ENCODE measurements around the gene RGPD5. TPM values are rescaled to one million over a fixed set of nuclear protein-coding genes. Genes with fewer than 3 reads are reported as not detected.
"Not testable (repeated sequence)": the region's sequence is repeated elsewhere in the genome, so short reads cannot be mapped to it uniquely, and the experiment has no call there.

RGPD5 gene
- total and polyA plus RNA-seq, 2 of the 8 experiments (the other 6 are each of a cell fraction or from before 2014, with no cell fraction given): 2.9 to 26.1 TPM

DNA sequence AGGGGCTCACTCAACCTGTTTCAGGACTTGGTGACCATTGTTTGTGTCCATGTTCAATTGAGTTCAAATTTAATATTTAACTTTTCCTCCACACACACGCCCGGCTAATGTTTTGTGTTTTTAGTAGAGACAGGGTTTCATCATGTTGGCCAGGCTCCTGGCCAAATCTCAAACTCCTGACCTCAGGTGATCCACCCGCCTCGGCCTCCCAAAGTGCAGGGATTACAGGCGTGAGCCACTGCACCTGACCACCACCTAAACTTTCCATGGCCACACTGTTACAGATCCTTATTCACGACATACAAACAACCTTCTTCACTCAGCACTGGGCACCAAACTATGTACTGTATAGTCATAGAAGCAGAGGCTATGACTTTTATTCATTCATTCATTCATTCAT lies 100.0 kb downstream of the RGPD5 start:
- H3K9ac ChIP-seq (replicated peaks in 1 of 4; ENCODE audit: extremely low read depth in 1 of 4, low read depth in 3 of 4, low read length in 3 of 4); H3K79me1 ChIP-seq (ENCODE audit: low read depth, low read length); H3K79me2 ChIP-seq (ENCODE audit: control insufficient read depth in 1 of 2, insufficient read depth in 2 of 2, low read length in 2 of 2); H4K20me1 ChIP-seq (replicated peaks in 1 of 2; ENCODE audit: control insufficient read depth in 1 of 2, insufficient read depth in 2 of 2, low read length in 2 of 2); H3K36me3 ChIP-seq (ENCODE audit: control insufficient read depth in 2 of 4, insufficient read depth in 4 of 4, low read length in 3 of 4); FAIRE-seq; H2AK5ac ChIP-seq (ENCODE audit: low read depth, low read length); H3K4me1 ChIP-seq (replicated peaks in 1 of 4; ENCODE audit: control insufficient read depth in 3 of 4, insufficient read depth in 4 of 4, low read length in 3 of 4); H3K23ac ChIP-seq (ENCODE audit: insufficient read length); DNase-seq (ENCODE audit: low read depth in 1 of 2, low spot score in 2 of 2); H3K23me2 ChIP-seq (ENCODE audit: low read depth, low read length); H2BK5ac ChIP-seq (ENCODE audit: low read depth, low read length); H4K91ac ChIP-seq (replicated peaks; ENCODE audit: insufficient read length, low read length); H3K27me3 ChIP-seq (replicated peaks in 1 of 4; ENCODE audit: control insufficient read depth in 3 of 4, extremely low read depth in 1 of 4, insufficient read depth in 3 of 4, low read length in 3 of 4); H3K14ac ChIP-seq (ENCODE audit: insufficient read length); H2BK20ac ChIP-seq (ENCODE audit: low read length); H3K27ac ChIP-seq (ENCODE audit: low read depth, low read length); H3K4me2 ChIP-seq (ENCODE audit: insufficient read depth in 1 of 2, low read depth in 2 of 2, low read length in 2 of 2); H3K4ac ChIP-seq (replicated peaks; ENCODE audit: insufficient read length, low read depth, low read length); H3K4me3 ChIP-seq (ENCODE audit: extremely low read depth in 1 of 4, insufficient read depth in 2 of 4, low read depth in 3 of 4, low read length in 4 of 4); H2BK120ac ChIP-seq (replicated peaks; ENCODE audit: low read depth, low read length); H2BK15ac ChIP-seq (ENCODE audit: low read length); H3K9me3 ChIP-seq (ENCODE audit: insufficient read depth in 2 of 2, low read depth in 1 of 2, low read length in 1 of 2); H2AFZ ChIP-seq (ENCODE audit: low read length); H3K56ac ChIP-seq (replicated peaks; ENCODE audit: insufficient read length, low read depth, low read length); CTCF ChIA-PET (ENCODE audit: partially characterized antibody); POLR2A ChIA-PET (ENCODE audit: partially characterized antibody); H4K8ac ChIP-seq (ENCODE audit: extremely low read depth, insufficient read depth, low read length); H2BK12ac ChIP-seq (ENCODE audit: low read depth, low read length); H3K18ac ChIP-seq (ENCODE audit: extremely low read depth, low read length); H4K5ac ChIP-seq (ENCODE audit: insufficient read length, low read depth, low read length): not testable (repeated sequence)
- no CpG with 5 or more reads among the region's 6 CpGs for WGBS, 2 experiments (ENCODE audit: extremely low coverage in 1 of 2, insufficient coverage in 1 of 2, insufficient read length in 1 of 2, insufficient replicate concordance in 2 of 2, low coverage in 1 of 2, low lambda C conversion rate in 2 of 2, missing lambda C conversion rate in 1 of 2)

DNA sequence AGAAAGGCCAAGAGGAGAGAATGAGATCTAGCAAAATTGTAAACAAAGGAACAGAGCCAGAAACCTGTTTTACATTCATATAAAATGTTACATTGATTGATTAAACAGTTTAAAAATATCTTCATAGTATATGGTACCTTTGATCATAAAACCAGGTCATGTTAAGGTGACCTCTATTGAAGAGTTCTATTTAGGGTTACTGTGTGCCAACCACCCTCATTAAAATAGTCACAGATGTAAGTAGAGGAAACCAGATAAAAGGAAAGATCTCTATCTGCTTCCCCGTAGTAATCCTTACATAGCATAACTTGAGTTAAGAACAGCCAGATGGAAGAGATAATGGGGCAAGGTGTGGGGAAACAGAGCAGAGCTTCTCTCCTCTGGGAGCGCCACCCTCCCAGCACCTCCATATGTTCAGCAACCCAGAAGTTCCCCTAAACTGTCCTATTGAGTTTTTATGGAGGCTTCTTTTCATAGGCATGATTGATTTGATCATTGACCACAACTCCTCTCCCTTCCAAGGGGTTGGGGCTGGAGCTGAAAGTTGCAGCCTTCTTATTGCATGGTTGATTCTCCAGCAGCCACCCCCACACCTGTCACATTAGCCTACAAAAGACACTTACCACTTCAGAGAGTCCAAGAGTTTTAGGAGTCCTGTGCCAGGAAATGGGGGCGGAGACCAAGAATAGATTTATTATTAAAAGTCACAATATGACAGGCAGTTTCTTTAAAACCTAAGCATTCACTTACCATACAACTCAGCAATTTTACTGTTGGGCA lies 101.2 kb downstream of the RGPD5 start:
- H3K14ac ChIP-seq (ENCODE audit: insufficient read length); H2BK20ac ChIP-seq (ENCODE audit: low read length); H3K36me3 ChIP-seq (ENCODE audit: control insufficient read depth in 2 of 4, insufficient read depth in 4 of 4, low read length in 3 of 4); H3K4ac ChIP-seq (replicated peaks; ENCODE audit: insufficient read length, low read depth, low read length); H3K9ac ChIP-seq (replicated peaks in 1 of 4; ENCODE audit: extremely low read depth in 1 of 4, low read depth in 3 of 4, low read length in 3 of 4); H3K4me2 ChIP-seq (ENCODE audit: insufficient read depth in 1 of 2, low read depth in 2 of 2, low read length in 2 of 2); H3K4me3 ChIP-seq (ENCODE audit: extremely low read depth in 1 of 4, insufficient read depth in 2 of 4, low read depth in 3 of 4, low read length in 4 of 4); DNase-seq (ENCODE audit: low read depth in 1 of 2, low spot score in 2 of 2); H2BK120ac ChIP-seq (replicated peaks; ENCODE audit: low read depth, low read length); H3K79me1 ChIP-seq (ENCODE audit: low read depth, low read length); H4K5ac ChIP-seq (ENCODE audit: insufficient read length, low read depth, low read length); H3K23ac ChIP-seq (ENCODE audit: insufficient read length); H2BK5ac ChIP-seq (ENCODE audit: low read depth, low read length); FAIRE-seq; H3K18ac ChIP-seq (ENCODE audit: extremely low read depth, low read length); H3K79me2 ChIP-seq (ENCODE audit: control insufficient read depth in 1 of 2, insufficient read depth in 2 of 2, low read length in 2 of 2); H2BK12ac ChIP-seq (ENCODE audit: low read depth, low read length); H3K23me2 ChIP-seq (ENCODE audit: low read depth, low read length); H2AFZ ChIP-seq (ENCODE audit: low read length); H3K56ac ChIP-seq (replicated peaks; ENCODE audit: insufficient read length, low read depth, low read length); H4K8ac ChIP-seq (ENCODE audit: extremely low read depth, insufficient read depth, low read length); H4K20me1 ChIP-seq (replicated peaks in 1 of 2; ENCODE audit: control insufficient read depth in 1 of 2, insufficient read depth in 2 of 2, low read length in 2 of 2); H3K27me3 ChIP-seq (replicated peaks in 1 of 4; ENCODE audit: control insufficient read depth in 3 of 4, extremely low read depth in 1 of 4, insufficient read depth in 3 of 4, low read length in 3 of 4); H4K91ac ChIP-seq (replicated peaks; ENCODE audit: insufficient read length, low read length); POLR2A ChIA-PET (ENCODE audit: partially characterized antibody); CTCF ChIA-PET (ENCODE audit: partially characterized antibody); H2AK5ac ChIP-seq (ENCODE audit: low read depth, low read length); H3K27ac ChIP-seq (ENCODE audit: low read depth, low read length); H3K4me1 ChIP-seq (replicated peaks in 1 of 4; ENCODE audit: control insufficient read depth in 3 of 4, insufficient read depth in 4 of 4, low read length in 3 of 4); H2BK15ac ChIP-seq (ENCODE audit: low read length); H3K9me3 ChIP-seq (ENCODE audit: insufficient read depth in 2 of 2, low read depth in 1 of 2, low read length in 1 of 2): not testable (repeated sequence)
- no CpG with 5 or more reads among the region's 3 CpGs for WGBS, 2 experiments (ENCODE audit: extremely low coverage in 1 of 2, insufficient coverage in 1 of 2, insufficient read length in 1 of 2, insufficient replicate concordance in 2 of 2, low coverage in 1 of 2, low lambda C conversion rate in 2 of 2, missing lambda C conversion rate in 1 of 2)

Measured in H1 (cell line).